AG04450 (cell line): Measurements from ENCODE around the gene ABCB9. TPM values are rescaled to one million over a fixed set of nuclear protein-coding genes. Genes with fewer than 3 reads are reported as not detected.

ENCODE experiments used
- CTCF ChIA-PET: fragments of 300-600, 350-600 bp; formaldehyde crosslinking; extraction: SDS; loops from one replicate; lab custom pipeline; 2022; ENCODE audit warnings: antibody characterized with exemption, inconsistent platforms; lab: Charles Lee
- POLR2A ChIA-PET: fragments of 350-600 bp; formaldehyde crosslinking; extraction: SDS; loops from one replicate; lab custom pipeline; 2021; ENCODE audit warnings: antibody characterized with exemption, inconsistent platforms; lab: Yijun Ruan, JAX
- DNase-seq: peaks from one replicate; pipeline ENCODE4 v3.0.0-alpha.2; 2011; ENCODE audit warnings: low read depth, low spot score
- H3K27ac ChIP-seq: one replicate; pipeline ENCODE4 v1.5.1; 2012; ENCODE audit warnings: low read depth, low read length, control low read depth
- H3K27me3 ChIP-seq: one replicate; pipeline ENCODE4 v1.6.0; 2012; ENCODE audit warnings: low read length; ENCODE audit not compliant: control insufficient read depth, insufficient read depth
- H3K4me3 ChIP-seq: 2 replicates; pipeline ENCODE4 v1.5.1; 2011; ENCODE audit warnings: mild to moderate bottlenecking, low read depth, low read length, control low read depth
- H3K9me3 ChIP-seq: 2 replicates; pipeline ENCODE4 v1.5.1; 2012; ENCODE audit warnings: low read length; ENCODE audit not compliant: control insufficient read depth, insufficient read depth
- CTCF ChIP-seq: IDR thresholded peaks from 2 replicates; pipeline ENCODE4 v1.5.1; 2011; ENCODE audit warnings: low read depth, low read length, control low read depth, inconsistent platforms
- polyA plus RNA-seq: library from polyadenylated mRNA; depleted of rRNA; stranded (reverse); fragments of >200 nt; gene quantifications from 2 replicates; pipeline ENCODE4 v1.2.3, GENCODE V29; 2011

ABCB9 gene
- polyA plus RNA-seq, 1 experiment: 3.4 TPM

- DNase-seq: no peak
- CTCF ChIA-PET: interaction anchor here (0.5 to 0.8 kb wide), 3 partner anchors 43 to 264 kb away, joined by 3 to 7 read pairs (median 4); no protein-coding TSS in a partner anchor
- Histone ChIP-seq H3K4me3 (no peak overlapping the region), H3K27ac (no peak overlapping the region), H3K9me3 (no peaks in the 10 kb centered on the region; the same call in 1 of the 2 replicates), H3K27me3 (no peaks in the 10 kb centered on the region)
- POLR2A ChIA-PET: interaction anchor here (1.9 kb wide), 1 partner anchor 244 kb away, joined by 8 read pairs; the partner anchor contains the start of genes MPHOSPH9 and MTRFR
- TF ChIP-seq CTCF: no peak
These were observed 23.1 kb upstream of the ABCB9 start for GRCh38 chr12:122989225-122989839.

- DNase-seq: no peak
- POLR2A ChIA-PET: interaction anchor here (1.9 kb wide), 1 partner anchor 244 kb away, joined by 8 read pairs; the partner anchor contains the start of genes MPHOSPH9 and MTRFR
- H3K4me3 ChIP-seq: no peak overlapping the region
- CTCF ChIA-PET: interaction anchor here (0.5 to 0.8 kb wide), 2 partner anchors 44 to 140 kb away, joined by 3 to 4 read pairs; no protein-coding TSS in a partner anchor
- H3K27ac ChIP-seq: no peak overlapping the region
- H3K9me3 ChIP-seq: no peaks in the 10 kb centered on the region; the same call in 1 of the 2 replicates
- no peaks in the 10 kb centered on the region for H3K27me3 ChIP-seq
- no peak for TF ChIP-seq CTCF
These were observed 22.4 kb upstream of the ABCB9 start for GRCh38 chr12:122988612-122989212.

DNA sequence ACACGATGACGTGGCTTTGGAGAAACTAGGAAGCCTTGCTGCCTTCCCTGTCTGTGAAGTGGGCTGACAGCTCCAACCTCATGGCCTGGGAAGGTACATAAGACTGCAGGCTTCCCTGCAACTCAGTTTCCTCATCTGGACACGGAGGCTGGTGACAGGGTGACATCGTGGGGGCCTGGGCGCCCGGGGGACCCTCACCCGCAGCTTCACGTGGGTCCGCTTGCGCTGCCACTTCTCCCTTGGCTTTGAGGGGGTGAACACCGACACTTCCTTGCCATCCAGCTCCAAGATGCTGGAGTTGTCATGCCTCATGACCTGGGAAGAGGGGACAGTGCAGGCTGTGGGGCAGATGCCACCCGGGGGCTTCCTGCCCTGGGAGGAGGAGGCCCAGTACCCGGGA is 21.8 kb upstream of the ABCB9 start:
- Histone ChIP-seq H3K27ac (no peak overlapping the region), H3K27me3 (no peaks in the 10 kb centered on the region), H3K4me3 (no peak overlapping the region), H3K9me3 (no peaks in the 10 kb centered on the region; the same call in 1 of the 2 replicates)
- no peak for DNase-seq
- ChIA-PET POLR2A (no interaction called here), CTCF (no interaction called here)
- TF ChIP-seq CTCF: no peak

- no peak overlapping the region for H3K27ac ChIP-seq
- DNase-seq: no peak
- no peak overlapping the region for H3K4me3 ChIP-seq
- H3K27me3 ChIP-seq: no peaks in the 10 kb centered on the region
- TF ChIP-seq CTCF: no peak
- ChIA-PET POLR2A (interaction anchor here (1.6 kb wide), 1 partner anchor 245 kb away, joined by 3 read pairs; no protein-coding TSS in a partner anchor), CTCF (no interaction called here)
- no peaks in the 10 kb centered on the region; the same call in 1 of the 2 replicates for H3K9me3 ChIP-seq
These were observed 21.1 kb upstream of the ABCB9 start for GRCh38 chr12:122987086-122987951.
